Hematopoietic multipotent progenitor cell treated with erythropoietin and hydrocortisone succinate and interleukin-3 and kit ligand, for 15 days (in vitro differentiated cells): ENCODE results near the gene LINC01488.

Experiments
- DNase-seq: peaks from one replicate; pipeline ENCODE4 v3.0.0-alpha.2; 2015; ENCODE audit warnings: low spot score

Gene LINC01488

DNA sequence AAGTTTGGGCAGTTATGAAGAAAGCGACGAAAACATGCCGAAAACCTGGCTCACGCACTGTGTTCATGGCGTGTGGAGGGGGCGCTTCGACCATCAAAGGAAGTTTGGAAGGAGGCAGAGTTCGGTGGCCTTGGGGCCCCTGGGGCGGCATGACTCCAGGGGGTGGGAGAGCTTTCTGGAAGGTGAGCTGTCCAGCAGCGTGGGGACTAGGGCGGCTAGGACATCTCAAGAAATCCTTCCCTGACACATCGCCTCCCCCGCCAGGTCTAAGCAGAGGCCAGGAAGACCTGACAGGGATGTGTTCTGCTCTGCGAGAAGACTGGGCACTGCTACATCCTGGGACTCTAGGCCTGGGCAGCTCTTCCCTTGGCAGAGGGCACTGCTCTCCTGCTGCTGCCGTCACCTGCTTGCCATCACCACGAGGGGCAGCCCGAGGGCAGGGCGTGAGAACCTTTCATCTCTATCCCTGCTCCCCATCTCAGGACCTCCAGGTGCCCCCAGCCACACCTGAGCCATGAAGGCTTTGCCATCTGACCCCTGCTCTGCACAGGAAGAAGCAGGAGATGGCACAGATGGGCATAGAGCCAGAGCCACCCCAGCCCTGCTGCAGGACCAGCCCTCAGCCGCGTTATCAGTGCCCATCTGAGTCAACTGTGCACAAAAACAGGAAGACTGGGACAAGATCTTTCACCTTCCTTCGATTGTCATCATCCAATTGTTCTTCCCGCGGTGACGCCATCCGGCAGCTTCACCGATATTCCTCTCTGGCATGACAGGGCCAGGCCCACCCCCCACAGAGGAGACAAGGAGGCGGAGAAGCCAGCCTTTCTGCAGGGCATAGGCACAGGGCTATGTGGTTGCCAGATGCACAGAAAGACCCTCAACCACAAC lies 12.7 kb downstream of the LINC01488 start:
- DNase-seq: no peak

DNA sequence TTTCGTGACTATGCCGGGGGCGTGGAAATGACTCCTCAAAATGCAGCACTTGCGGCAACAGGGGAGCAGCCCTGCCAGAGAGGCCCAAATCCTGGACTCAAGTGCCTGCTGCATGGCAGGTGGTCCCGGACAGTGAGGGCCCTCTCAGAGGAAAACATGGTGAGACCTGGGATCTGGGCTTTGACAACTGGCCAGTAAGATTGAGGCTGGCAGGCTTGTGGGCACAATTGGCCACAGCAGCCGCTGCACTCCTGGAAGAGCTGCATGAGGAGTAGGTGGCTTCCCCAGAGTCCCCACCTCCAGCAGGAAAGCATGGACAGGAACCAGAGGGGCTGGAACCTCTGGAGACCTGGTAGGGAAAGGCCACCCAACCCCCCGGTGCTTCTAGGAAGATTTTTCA lies 13.4 kb downstream of the LINC01488 start:
- no peak for DNase-seq

- DNase-seq: no peak
These were observed 14.2 kb downstream of the LINC01488 start for GRCh38 chr11:69495441-69496201.

- DNase-seq: no peak
These were observed 14.7 kb downstream of the LINC01488 start for GRCh38 chr11:69496202-69496557.

DNA sequence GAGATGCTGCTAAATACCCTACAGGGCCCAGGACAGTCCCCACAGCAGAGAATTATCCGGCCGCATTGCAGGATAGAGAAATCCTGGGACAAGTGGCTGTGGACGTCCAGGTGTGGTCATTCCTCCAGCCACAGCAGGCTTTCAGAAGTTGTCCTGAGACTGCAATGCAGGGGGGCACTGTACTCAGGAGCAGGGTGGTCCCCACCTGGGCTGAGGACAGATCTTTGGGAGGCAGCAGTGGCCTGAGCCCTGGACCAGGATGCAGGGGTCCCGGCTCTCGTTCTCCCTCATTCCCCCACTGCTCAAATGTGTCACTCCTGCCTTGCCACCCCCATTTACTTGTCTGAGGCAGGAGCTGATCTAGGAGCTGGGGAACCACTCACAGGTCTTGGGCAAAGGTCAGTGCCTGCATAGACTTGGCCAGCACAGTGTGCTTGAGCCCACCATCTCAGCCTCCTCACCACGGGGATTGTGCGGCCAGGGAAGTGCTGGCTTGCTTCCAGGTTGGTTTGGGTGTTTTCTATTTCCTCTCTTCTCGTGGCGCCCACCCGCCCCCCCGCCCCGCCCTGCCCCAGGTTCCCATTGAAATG lies 15.3 kb downstream of the LINC01488 start:
- no peak for DNase-seq

- DNase-seq: no peak
These were observed 15.8 kb downstream of the LINC01488 start for GRCh38 chr11:69497221-69497787.

GRCh38 chr11:69498614-69499175 lies 17.2 kb downstream of the LINC01488 start:
- no peak for DNase-seq

- no peak for DNase-seq
These were observed 17.9 kb downstream of the LINC01488 start for GRCh38 chr11:69499186-69499917.

DNA sequence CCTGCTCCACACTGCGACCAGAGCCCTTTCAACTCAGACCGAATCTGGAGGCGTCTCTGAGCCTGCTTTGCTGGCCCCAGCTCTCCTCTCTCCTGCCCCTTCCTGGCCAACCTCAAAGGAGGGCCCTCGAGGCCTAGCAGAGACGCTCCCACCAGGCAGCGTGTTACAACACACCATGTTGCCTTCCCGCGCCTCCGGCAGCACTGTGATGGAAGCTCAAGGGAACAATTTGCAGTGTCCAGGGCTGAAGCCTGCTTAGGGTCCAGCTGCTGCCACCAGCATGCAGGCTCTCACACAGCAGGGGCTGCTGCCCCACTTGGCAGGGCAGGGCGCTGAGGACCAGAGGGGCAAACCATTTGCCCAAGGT lies 18.4 kb downstream of the LINC01488 start:
- no peak for DNase-seq

- no peak for DNase-seq
These were observed 19.0 kb downstream of the LINC01488 start for GRCh38 chr11:69500285-69501120.

GRCh38 chr11:69501121-69501489 lies 19.6 kb downstream of the LINC01488 start:
- DNase-seq: no peak

DNA sequence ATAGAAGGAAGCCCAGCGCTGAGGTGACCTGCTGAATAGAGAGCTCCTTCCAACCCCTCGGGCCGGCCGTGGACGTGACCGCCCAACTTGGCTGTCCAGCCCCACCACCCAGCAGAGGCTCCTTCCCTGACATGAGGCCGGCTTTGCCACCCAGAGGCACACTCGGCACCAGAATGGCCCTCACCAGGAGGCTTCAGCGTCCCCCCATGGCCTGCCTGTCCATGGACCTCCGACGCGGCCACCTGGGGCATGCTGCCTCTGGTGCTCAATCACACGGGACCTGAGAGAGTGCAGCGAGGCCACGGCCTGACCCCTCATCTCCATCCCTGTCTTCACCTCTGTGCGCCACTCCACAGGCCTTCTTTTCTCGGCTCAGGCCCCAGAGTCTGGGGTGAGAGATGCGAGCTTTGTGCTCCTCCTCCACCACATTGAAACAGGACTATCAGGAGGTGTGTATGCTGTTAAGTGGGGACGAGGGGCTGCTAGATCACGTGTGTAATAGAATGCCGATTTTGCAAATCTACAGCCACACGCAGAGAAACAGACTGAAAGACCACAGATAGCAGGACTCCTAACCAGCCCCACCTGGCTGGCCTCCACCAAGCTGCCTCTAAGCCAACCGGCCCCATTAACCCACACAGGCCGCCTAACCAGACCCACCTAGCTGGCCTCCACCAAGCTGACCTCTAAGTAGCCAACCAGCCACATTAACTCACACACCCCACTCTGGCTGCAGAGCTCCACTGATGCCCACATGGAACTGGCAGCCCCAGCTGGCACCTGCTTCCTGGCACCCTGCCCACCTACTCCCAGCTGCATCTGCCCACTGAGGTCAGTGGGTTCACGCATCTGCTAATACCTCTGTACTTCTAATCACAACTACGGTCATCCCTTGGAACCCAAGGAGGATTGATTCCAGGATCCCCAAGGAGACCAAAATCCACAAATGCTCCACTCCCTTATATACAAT lies 20.7 kb downstream of the LINC01488 start:
- no peak for DNase-seq

- DNase-seq: no peak
These were observed 22.7 kb downstream of the LINC01488 start for GRCh38 chr11:69504127-69504526.

GRCh38 chr11:69504576-69505335 lies 23.3 kb downstream of the LINC01488 start:
- DNase-seq: no peak

- no peak for DNase-seq
These were observed 27.5 kb downstream of the LINC01488 start for GRCh38 chr11:69508974-69509373.

GRCh38 chr11:69509381-69509780 lies 27.9 kb downstream of the LINC01488 start:
- no peak for DNase-seq

DNA sequence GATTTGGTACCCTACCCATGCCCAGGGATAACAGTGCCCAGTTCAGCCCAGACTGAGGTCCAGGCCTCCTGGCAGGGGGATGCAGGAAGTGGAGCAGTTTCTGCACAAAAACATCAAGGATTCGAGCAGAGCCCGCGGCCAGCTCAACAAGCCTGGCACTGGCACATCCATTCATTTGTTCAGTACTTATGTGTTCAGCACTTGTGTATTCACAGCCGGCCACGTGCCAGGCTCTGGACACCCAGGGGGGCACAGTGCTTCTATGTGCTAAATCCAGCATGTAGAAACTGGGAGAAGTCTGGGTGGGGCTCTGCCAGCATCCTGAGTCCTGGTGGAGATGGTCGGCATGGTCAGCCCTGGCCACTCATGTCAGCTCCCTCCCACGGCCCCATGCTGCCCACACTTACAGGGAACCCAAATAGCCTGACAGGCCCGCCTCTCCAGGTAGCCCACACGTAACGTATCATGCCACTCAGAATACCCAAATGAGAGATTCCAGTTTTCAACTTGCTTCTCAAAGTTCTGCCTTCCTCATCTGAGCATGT lies 28.5 kb downstream of the LINC01488 start:
- no peak for DNase-seq
